Parathyroid adenoma (tissue), 2 donors: ENCODE data around the gene MAP3K4.
"Not testable (repeated sequence)": the region's sequence is repeated elsewhere in the genome, so short reads cannot be mapped to it uniquely, and the experiment has no call there.

Source experiments
- H2AFZ ChIP-seq: fragments of 300-600 bp; sonication (generic); one replicate; pipeline ENCODE4 v1.7.0; 2017; ENCODE audit warnings: antibody characterized with exemption, mild to moderate bottlenecking
- H3K27ac ChIP-seq: fragments of 300-600 bp; sonication (generic); one replicate; pipeline ENCODE4 v1.7.0; 2017
- H3K27me3 ChIP-seq: fragments of 300-600 bp; sonication (generic); one replicate; pipeline ENCODE4 v1.7.0; 2017; ENCODE audit warnings: low read length; ENCODE audit not compliant: control insufficient read depth, insufficient read depth
- H3K36me3 ChIP-seq: fragments of 300-600 bp; sonication (generic); one replicate; pipeline ENCODE4 v1.7.0; 2017; ENCODE audit warnings: low read length; ENCODE audit not compliant: control insufficient read depth, insufficient read depth
- H3K4me1 ChIP-seq: fragments of 300-600 bp; sonication (generic); one replicate; pipeline ENCODE4 v1.7.0; 2017; ENCODE audit warnings: control low read depth
- H3K4me2 ChIP-seq: fragments of 300-600 bp; sonication (generic); one replicate; pipeline ENCODE4 v1.7.0; 2017; ENCODE audit warnings: low read length
- H3K4me3 ChIP-seq: fragments of 300-600 bp; sonication (generic); one replicate; pipeline ENCODE4 v1.7.0; 2017; ENCODE audit warnings: low read depth, low read length
- H3K79me2 ChIP-seq: fragments of 300-600 bp; sonication (generic); one replicate; pipeline ENCODE4 v1.7.0; 2017; ENCODE audit warnings: control low read depth
- H3K9ac ChIP-seq: fragments of 300-600 bp; sonication (generic); one replicate; pipeline ENCODE4 v1.7.0; 2017; ENCODE audit warnings: mild to moderate bottlenecking
- H3K9me3 ChIP-seq: fragments of 300-600 bp; sonication (generic); one replicate; pipeline ENCODE4 v1.7.0; 2017; ENCODE audit warnings: low read length; ENCODE audit not compliant: control insufficient read depth
- CTCF ChIP-seq: fragments of 300-600 bp; sonication (generic); IDR thresholded peaks from one replicate; pipeline ENCODE4 v1.7.0; 2017; ENCODE audit warnings: antibody characterized with exemption, mild to moderate bottlenecking
- donor health status: primary hyperparathyroidism.

Gene MAP3K4

GRCh38 chr6:160971171-160971570 lies 20.4 kb upstream of the MAP3K4 start:
- Histone ChIP-seq H3K27me3 (no peaks in the 10 kb centered on the region), H3K4me2 (no peak overlapping the region), H3K4me3 (no peak overlapping the region), H3K4me1 (no peaks in the 10 kb centered on the region), H2AFZ (no peak overlapping the region), H3K79me2 (no peaks in the 10 kb centered on the region), H3K9me3 (no peaks in the 10 kb centered on the region), H3K9ac (no peak overlapping the region), H3K27ac (no peak overlapping the region), H3K36me3 (no peaks in the 10 kb centered on the region)
- TF ChIP-seq CTCF, result no peak

GRCh38 chr6:160972111-160972510 lies 19.5 kb upstream of the MAP3K4 start:
- H3K27ac ChIP-seq, result no peak overlapping the region
- H3K9ac ChIP-seq, result no peak overlapping the region
- no peaks in the 10 kb centered on the region for H3K4me1 ChIP-seq
- H3K36me3 ChIP-seq, result no peaks in the 10 kb centered on the region
- H3K9me3 ChIP-seq, result no peaks in the 10 kb centered on the region
- no peak overlapping the region for H3K4me3 ChIP-seq
- no peak for TF ChIP-seq CTCF
- no peaks in the 10 kb centered on the region for H3K79me2 ChIP-seq
- no peaks in the 10 kb centered on the region for H3K27me3 ChIP-seq
- H2AFZ ChIP-seq, result no peak overlapping the region
- no peak overlapping the region for H3K4me2 ChIP-seq

- H3K27me3 ChIP-seq, H2AFZ ChIP-seq, H3K4me1 ChIP-seq, H3K9me3 ChIP-seq, H3K79me2 ChIP-seq, H3K27ac ChIP-seq, H3K4me2 ChIP-seq, H3K36me3 ChIP-seq, H3K9ac ChIP-seq, H3K4me3 ChIP-seq: not testable (repeated sequence)
Measured at GRCh38 chr6:160972594-160972993, 19.0 kb upstream of the MAP3K4 start.

GRCh38 chr6:160973311-160974250 lies 18.0 kb upstream of the MAP3K4 start:
- Histone ChIP-seq H3K4me2 (no peak overlapping the region), H3K4me3 (no peak overlapping the region), H3K27me3 (no peaks in the 10 kb centered on the region), H3K79me2 (no peaks in the 10 kb centered on the region), H3K9ac (no peak overlapping the region), H3K9me3 (no peaks in the 10 kb centered on the region), H3K4me1 (no peaks in the 10 kb centered on the region), H2AFZ (no peak overlapping the region), H3K27ac (no peak overlapping the region), H3K36me3 (no peaks in the 10 kb centered on the region)
- no peak for TF ChIP-seq CTCF

- Histone ChIP-seq H3K4me1 (no peaks in the 10 kb centered on the region), H2AFZ (no peak overlapping the region), H3K27me3 (no peaks in the 10 kb centered on the region), H3K9ac (no peak overlapping the region), H3K4me2 (no peak overlapping the region), H3K79me2 (no peaks in the 10 kb centered on the region), H3K4me3 (no peak overlapping the region), H3K9me3 (no peaks in the 10 kb centered on the region), H3K36me3 (no peaks in the 10 kb centered on the region), H3K27ac (no peak overlapping the region)
- TF ChIP-seq CTCF, result no peak
Measured at GRCh38 chr6:160974304-160974771, 17.2 kb upstream of the MAP3K4 start.
